K562 (cell line): ENCODE results near the gene PDCD1. TPM values are rescaled to one million over a fixed set of nuclear protein-coding genes. Genes with fewer than 3 reads are reported as not detected.

ENCODE experiments used
- ATAC-seq: fragments of 200-7000 bp; cut with Tn5 transposase; 3 replicates; pipeline ENCODE4 v1.9.1; 2020; ENCODE audit warnings: moderate library complexity
- BruUV-seq: library from RNA; stranded (reverse); fragments of 400-500 nt; replicated peaks from 2 replicates; lab custom pipeline; 2021; lab: Mats Ljungman, UMichigan
- CTCF ChIA-PET: fragments of 300-600 bp; formaldehyde crosslinking; extraction: SDS; loops from one replicate; lab custom pipeline; 2021; ENCODE audit warnings: low intra/inter-chr PET ratio; lab: Yijun Ruan, JAX
- POLR2A ChIA-PET: fragments of 300-600, 350-650 bp; sonication (Branson Sonifier 250); formaldehyde crosslinking; extraction: SDS; loops from one replicate; lab custom pipeline; 2021; ENCODE audit warnings: antibody characterized with exemption, inconsistent platforms; lab: Yijun Ruan, JAX
- DNase-seq, 4 experiments: peaks; one replicate each; pipeline versions ENCODE4 v3.0.0 to v3.0.0-alpha.2; 2011 to 2018; ENCODE audit warnings: low spot score in 3 of 4, mixed read lengths in 3 of 4; ENCODE audit errors: extremely low read depth in 1 of 4
- FAIRE-seq: peaks from 2 replicates; lab custom pipeline; 2011; peaks lifted over from hg19 to GRCh38; lab: Jason Lieb, UNC
- H2AFZ ChIP-seq: 2 replicates; pipeline ENCODE4 v1.6.0; 2011; ENCODE audit warnings: low read depth, low read length, control low read depth, inconsistent platforms
- H3K27ac ChIP-seq: fragments of 200-600 bp; 3 replicates; pipeline ENCODE4 v1.8.0; 2011; ENCODE audit warnings: low read depth, mild to moderate bottlenecking, control low read depth, inconsistent platforms, low read length, moderate library complexity, mixed read lengths; ENCODE audit errors: extremely low read depth
- H3K27me3 ChIP-seq, 2 experiments: fragments of 300-600 bp in 1 of 2; 2 replicates in 1 of 2; 3 replicates in 1 of 2; pipeline versions ENCODE4 v1.6.0 to v1.8.0; 2011; ENCODE audit warnings: inconsistent platforms in 2 of 2, low read length in 2 of 2, mild to moderate bottlenecking in 1 of 2, mixed read lengths in 1 of 2, moderate library complexity in 1 of 2; ENCODE audit not compliant: control insufficient read depth in 2 of 2, insufficient read depth in 2 of 2
- H3K36me3 ChIP-seq: fragments of 300-600 bp; 3 replicates; pipeline ENCODE4 v1.8.0; 2011; ENCODE audit warnings: mild to moderate bottlenecking, low read length, inconsistent platforms; ENCODE audit not compliant: control insufficient read depth, insufficient read depth
- H3K4me1 ChIP-seq, 2 experiments: fragments of 200-600 bp in 1 of 2; replicated peaks in 1 of 2; 2 replicates in 1 of 2; 3 replicates in 1 of 2; pipeline versions ENCODE4 v1.5.1 to v1.8.0; 2011; ENCODE audit warnings: inconsistent platforms in 2 of 2, low read length in 2 of 2, mild to moderate bottlenecking in 1 of 2, mixed read lengths in 1 of 2, moderate library complexity in 1 of 2; ENCODE audit not compliant: control insufficient read depth in 2 of 2, insufficient read depth in 2 of 2
- H3K4me2 ChIP-seq: 2 replicates; pipeline ENCODE4 v1.6.1; 2011; ENCODE audit warnings: low read length, control low read depth, inconsistent platforms, mixed read lengths; ENCODE audit not compliant: insufficient read depth
- H3K4me3 ChIP-seq: fragments of 200-600 bp; sonication (generic), shearing (Covaris generic); 2 replicates; pipeline ENCODE4 v1.5.1; 2016; ENCODE audit warnings: control low read depth, inconsistent platforms
- H3K79me2 ChIP-seq: fragments of 200-600 bp; 3 replicates; pipeline ENCODE4 v1.8.0; 2011; ENCODE audit warnings: low read length, inconsistent platforms; ENCODE audit not compliant: control insufficient read depth, insufficient read depth
- H3K9ac ChIP-seq, 2 experiments: 2 replicates each; pipeline versions ENCODE4 v1.6.0 to v1.6.1; 2011; ENCODE audit warnings: low read depth in 2 of 2, low read length in 2 of 2, control low read depth in 1 of 2, inconsistent platforms in 1 of 2, mild to moderate bottlenecking in 1 of 2, mixed read lengths in 1 of 2; ENCODE audit not compliant: insufficient read depth in 1 of 2
- H3K9me1 ChIP-seq: one replicate; pipeline ENCODE4 v1.6.0; 2011; ENCODE audit warnings: inconsistent platforms, mild to moderate bottlenecking, low read length, moderate library complexity; ENCODE audit not compliant: control insufficient read depth, insufficient read depth
- H3K9me3 ChIP-seq: replicated peaks from 2 replicates; pipeline ENCODE4 v1.5.1; 2011; ENCODE audit warnings: low read depth, low read length, inconsistent platforms; ENCODE audit not compliant: control insufficient read depth, insufficient read depth
- H4K20me1 ChIP-seq: replicated peaks from 2 replicates; pipeline ENCODE4 v1.6.1; 2011; ENCODE audit warnings: low read length, inconsistent platforms, mixed read lengths; ENCODE audit not compliant: control insufficient read depth, insufficient read depth
- ARID2 ChIP-seq: fragments of 450-650 bp; IDR thresholded peaks from 2 replicates; pipeline ENCODE4 v1.6.1; 2017; ENCODE audit warnings: antibody characterized with exemption, mild to moderate bottlenecking
- ATF1 ChIP-seq, 2 experiments: fragments of 450-650 bp in 1 of 2; IDR thresholded peaks; 2 replicates each; pipeline ENCODE4 v1.6.1; 2016; ENCODE audit warnings: missing compliant biosample characterization in 1 of 2, missing genetic modification characterization in 1 of 2
- ELF1 ChIP-seq: fragments of 200-800 bp; sonication (Bioruptor generic); IDR thresholded peaks from 2 replicates; pipeline ENCODE4 v1.6.1; 2016; ENCODE audit warnings: missing genetic modification characterization, missing compliant biosample characterization
- RB1 ChIP-seq: fragments of 450-650 bp; IDR thresholded peaks from 2 replicates; pipeline ENCODE4 v1.6.1; 2017; ENCODE audit warnings: low read depth, mild to moderate bottlenecking
- TCF3 ChIP-seq: sonication (generic); formaldehyde crosslinking; IDR thresholded peaks from 2 replicates; pipeline ENCODE4 v1.4.0; 2020; ENCODE audit warnings: mild to moderate bottlenecking, missing genetic modification reagents
- TCF7L2 ChIP-seq: fragments of 150-350 bp; IDR thresholded peaks from 2 replicates; pipeline ENCODE4 v1.6.1; 2016; ENCODE audit warnings: low read depth, mild to moderate bottlenecking, low read length, moderate library complexity
- ZBTB7A ChIP-seq: IDR thresholded peaks from 2 replicates; pipeline ENCODE4 v1.6.1; 2011; ENCODE audit warnings: low read depth, mild to moderate bottlenecking, low read length, moderate library complexity, borderline replicate concordance; ENCODE audit not compliant: control insufficient read depth
- ZNF695 ChIP-seq: fragments of 450-650 bp; formaldehyde crosslinking; IDR thresholded peaks from 2 replicates; pipeline ENCODE4 v1.4.0; 2020; ENCODE audit warnings: mild to moderate bottlenecking, moderate library complexity
- WGBS: fragments of 100-300 bp; shearing (Covaris generic); methylation state at CpG from one replicate; pipeline ENCODE4 v1.1.6; 2016; ENCODE audit warnings: low coverage, mixed read lengths; ENCODE audit not compliant: insufficient coverage; ENCODE audit errors: missing lambda C conversion rate; 5-methylcytosine and 5-hydroxymethylcytosine counted together
- in situ Hi-C: fragments of 300-500 bp; cut with MboI; formaldehyde crosslinking; loops from 4 replicates; pipeline ENCODE4 v1.15.0; 2018; ENCODE audit warnings: inconsistent platforms, mixed read lengths
- intact Hi-C: fragments of 100-400 bp; cut with micrococcal nuclease; formaldehyde crosslinking; loops from 2 replicates; pipeline ENCODE4 v1.14.2; 2022
- polyA plus RNA-seq, 8 experiments: library from polyadenylated mRNA; depleted of rRNA in 4 of 8; stranded (reverse) in 5 of 8; unstranded in 3 of 8; fragments of >200 nt; fragmentation: Nextera tagmentation in 2 of 8; fragmentation: Illumina TruSeq in 1 of 8; extraction: Ambion mirVana in 2 of 8; extraction: Trizol in 1 of 8; gene quantifications; 2 replicates each; pipeline versions ENCODE4 v1.2.1 to v1.2.3, GENCODE V29; 2011 to 2014; ENCODE audit warnings: inconsistent platforms in 1 of 8, missing spikeins in 1 of 8
- total RNA-seq, 7 experiments: library from RNA; depleted of rRNA in 6 of 7; stranded (reverse); fragments of >200 nt in 6 of 7; fragmentation: Illumina TruSeq in 2 of 7; extraction: Trizol in 2 of 7; gene quantifications; 2 replicates each; pipeline versions ENCODE4 v1.2.1 to v1.2.3, GENCODE V29; 2011 to 2021; ENCODE audit warnings: low replicate concordance in 1 of 7
- TF ChIP-seq, protein P1 (sequence below): fragments of 450-650 bp; IDR thresholded peaks from 2 replicates; pipeline ENCODE4 v1.7.0; 2016; ENCODE audit warnings: borderline replicate concordance
- TF ChIP-seq, protein P2 (sequence below): fragments of 450-650 bp; IDR thresholded peaks from one replicate; pipeline ENCODE4 v1.6.1; 2018; ENCODE audit warnings: mild to moderate bottlenecking, moderate library complexity; ENCODE audit not compliant: partially characterized antibody

PDCD1 gene
- total and polyA plus RNA-seq, 9 of the 15 experiments (the other 6 are each of a cell fraction or from before 2014, with no cell fraction given): 0.15 to 2.5 (median 1.0) TPM; not detected in 2

DNA sequence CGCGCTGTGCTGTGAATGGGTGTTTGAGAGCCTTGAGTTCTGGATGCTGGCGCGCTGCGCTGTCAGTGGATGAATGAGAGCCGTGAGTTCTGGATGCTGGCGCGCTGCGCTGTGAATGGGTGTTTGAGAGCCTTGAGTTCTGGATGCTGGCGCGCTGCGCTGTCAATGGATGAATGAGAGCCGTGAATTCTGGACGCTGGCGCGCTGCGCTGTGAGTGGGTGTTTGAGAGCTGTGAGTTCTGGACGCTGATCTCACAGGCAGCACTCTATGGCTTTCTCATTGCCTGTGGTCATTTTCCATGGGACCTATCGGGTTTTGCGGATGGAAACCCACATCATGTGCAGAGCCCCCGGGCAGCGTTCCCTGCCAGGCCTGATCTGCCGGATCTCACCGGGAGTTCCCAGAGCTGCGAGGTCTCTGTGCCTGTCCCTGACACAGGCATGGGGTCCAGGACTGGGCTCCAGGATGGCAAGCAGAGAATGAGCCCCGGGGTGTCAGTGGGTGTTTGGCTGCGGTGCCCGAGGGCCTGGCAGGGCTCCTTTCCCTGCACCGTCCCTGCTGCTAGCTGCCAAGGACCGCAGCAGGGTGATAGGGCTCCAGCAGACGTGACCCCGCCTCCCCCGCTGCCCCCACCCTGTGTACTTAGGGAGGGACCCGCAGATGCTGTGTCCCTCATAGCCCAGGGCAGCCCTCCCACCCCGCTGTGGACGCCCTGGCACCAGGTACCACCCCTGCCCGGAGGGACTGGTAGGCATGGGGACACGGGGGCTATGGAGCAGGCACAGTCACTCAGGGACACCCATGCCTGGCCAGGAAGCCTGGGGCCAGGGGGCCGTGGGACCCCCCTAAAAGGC lies 9.7 kb downstream of the PDCD1 start (continued):
- TF ChIP-seq, protein P1, sequence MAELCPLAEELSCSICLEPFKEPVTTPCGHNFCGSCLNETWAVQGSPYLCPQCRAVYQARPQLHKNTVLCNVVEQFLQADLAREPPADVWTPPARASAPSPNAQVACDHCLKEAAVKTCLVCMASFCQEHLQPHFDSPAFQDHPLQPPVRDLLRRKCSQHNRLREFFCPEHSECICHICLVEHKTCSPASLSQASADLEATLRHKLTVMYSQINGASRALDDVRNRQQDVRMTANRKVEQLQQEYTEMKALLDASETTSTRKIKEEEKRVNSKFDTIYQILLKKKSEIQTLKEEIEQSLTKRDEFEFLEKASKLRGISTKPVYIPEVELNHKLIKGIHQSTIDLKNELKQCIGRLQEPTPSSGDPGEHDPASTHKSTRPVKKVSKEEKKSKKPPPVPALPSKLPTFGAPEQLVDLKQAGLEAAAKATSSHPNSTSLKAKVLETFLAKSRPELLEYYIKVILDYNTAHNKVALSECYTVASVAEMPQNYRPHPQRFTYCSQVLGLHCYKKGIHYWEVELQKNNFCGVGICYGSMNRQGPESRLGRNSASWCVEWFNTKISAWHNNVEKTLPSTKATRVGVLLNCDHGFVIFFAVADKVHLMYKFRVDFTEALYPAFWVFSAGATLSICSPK: no peak
- no peak for TF ChIP-seq RB1
- TF ChIP-seq, all 486 proteins: peak for 0

DNA sequence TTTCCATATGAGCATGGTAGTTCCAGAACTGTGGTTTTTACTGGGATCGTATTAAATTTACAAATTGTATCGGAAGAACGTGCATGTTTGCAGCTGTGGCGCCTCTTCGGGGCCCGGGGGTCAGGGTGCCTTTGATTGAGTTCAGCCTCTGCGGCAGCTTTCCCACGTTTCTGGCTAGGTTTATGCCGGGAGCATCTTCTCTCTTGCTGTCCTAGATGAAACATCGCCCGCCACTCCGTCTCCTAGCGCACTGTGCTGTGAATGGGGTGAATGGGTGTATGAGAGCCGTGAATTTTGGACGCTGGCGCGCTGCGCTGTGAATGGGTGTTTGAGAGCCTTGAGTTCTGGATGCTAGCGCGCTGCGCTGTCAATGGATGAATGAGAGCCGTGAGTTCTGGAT lies 12.3 kb downstream of the PDCD1 start:
- POLR2A ChIA-PET: interaction anchor here (0.7 kb wide), 1 partner anchor 863 kb away, joined by 4 read pairs; no protein-coding TSS in a partner anchor
- ATAC-seq: no peak

More for the DNA sequence above, 12.3 kb downstream of the PDCD1 start:
- intact Hi-C loops: no loop called here
- no peaks in the 10 kb centered on the region for H3K9me1 ChIP-seq
- H4K20me1 ChIP-seq: no peaks in the 10 kb centered on the region
- peaks cover 15% of the 10 kb centered on the region; the same call in 2 of the 3 replicates for H3K79me2 ChIP-seq
- BruUV-seq: TSS peak; percentile 48
- no peak overlapping the region for H2AFZ ChIP-seq
- in situ Hi-C loops: no loop called here
- no peaks in the 10 kb centered on the region for H3K36me3 ChIP-seq
- 80% methylated on average over 15 of the region's 22 CpGs for WGBS
- DNase-seq (no peak), FAIRE-seq (no peak)
- no peaks in the 10 kb centered on the region for H3K9me3 ChIP-seq
- no peak overlapping the region for H3K4me3 ChIP-seq
- H3K27ac ChIP-seq: no peak overlapping the region
- peaks cover 8 to 60% of the 10 kb centered on the region in 2 experiments for H3K4me1 ChIP-seq
- TF ChIP-seq TCF7L2 (no peak), ARID2 (no peak), ELF1 (tag) (no peak), ATF1 (CRISPR knock-in tag; IDR thresholded peaks at IDR 0.05) (no peak), ATF1 (tag; IDR thresholded peaks at IDR 0.05) (no peak), ZNF695 (CRISPR knock-in tag) (no peak), TCF3 (no peak), ZBTB7A (no peak)
- TF ChIP-seq, protein P2, sequence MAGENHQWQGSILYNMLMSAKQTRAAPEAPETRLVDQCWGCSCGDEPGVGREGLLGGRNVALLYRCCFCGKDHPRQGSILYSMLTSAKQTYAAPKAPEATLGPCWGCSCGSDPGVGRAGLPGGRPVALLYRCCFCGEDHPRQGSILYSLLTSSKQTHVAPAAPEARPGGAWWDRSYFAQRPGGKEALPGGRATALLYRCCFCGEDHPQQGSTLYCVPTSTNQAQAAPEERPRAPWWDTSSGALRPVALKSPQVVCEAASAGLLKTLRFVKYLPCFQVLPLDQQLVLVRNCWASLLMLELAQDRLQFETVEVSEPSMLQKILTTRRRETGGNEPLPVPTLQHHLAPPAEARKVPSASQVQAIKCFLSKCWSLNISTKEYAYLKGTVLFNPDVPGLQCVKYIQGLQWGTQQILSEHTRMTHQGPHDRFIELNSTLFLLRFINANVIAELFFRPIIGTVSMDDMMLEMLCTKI: no peak
- no peak overlapping the region for H3K4me2 ChIP-seq
- CTCF ChIA-PET: no interaction called here
- H3K27me3 ChIP-seq: no peaks in the 10 kb centered on the region
- no peak overlapping the region for H3K9ac ChIP-seq
